GM12891 (cell line): ENCODE results near the gene GATD1.

Experiments
- PAX5 ChIP-seq: IDR thresholded peaks from 2 replicates; pipeline ENCODE4 v1.6.1; 2011; ENCODE audit warnings: low read length, moderate library complexity, mild to moderate bottlenecking; ENCODE audit not compliant: insufficient read depth, severe bottlenecking
- POLR2A ChIP-seq: IDR thresholded peaks from 2 replicates; pipeline ENCODE4 v1.6.1; 2011; ENCODE audit warnings: low read depth, low read length, control low read depth
- POLR2AphosphoS5 ChIP-seq: IDR thresholded peaks from 2 replicates; pipeline ENCODE4 v1.6.1; 2011; ENCODE audit warnings: low read depth, low read length, control low read depth
- TAF1 ChIP-seq: IDR thresholded peaks from 2 replicates; pipeline ENCODE4 v1.6.1; 2011; ENCODE audit warnings: low read depth, low read length, control low read depth

DNA sequence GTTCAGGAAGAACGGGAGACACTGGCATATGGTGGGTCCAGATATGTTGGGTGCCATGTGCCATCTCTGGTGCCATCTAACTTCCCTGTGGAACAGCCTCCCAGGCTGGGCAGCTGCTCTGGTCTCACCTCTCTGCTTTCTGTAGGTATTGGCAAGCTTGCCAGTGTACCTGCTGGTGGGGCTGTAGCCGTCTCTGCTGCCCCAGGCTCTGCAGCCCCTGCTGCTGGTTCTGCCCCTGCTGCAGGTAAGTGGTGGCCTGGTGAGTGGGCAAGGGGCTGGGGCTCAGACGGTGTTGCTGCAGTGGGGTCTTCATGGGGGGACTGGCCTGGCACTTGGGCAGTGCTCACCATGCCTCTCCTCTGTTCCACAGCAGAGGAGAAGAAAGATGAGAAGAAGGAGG lies 35.1 kb upstream of the GATD1 start:
- TF ChIP-seq POLR2AphosphoS5 (peak; percentile 43; the same call in 1 of the 2 replicates), POLR2A (no peak), PAX5 (no peak), TAF1 (no peak)
